NCI-H128 (cell line): Measurements from ENCODE around the gene CROCC.
"Not testable (repeated sequence)": the region's sequence is repeated elsewhere in the genome, so short reads cannot be mapped to it uniquely, and the experiment has no call there.

Experiments used
- DNase-seq: peaks from one replicate; lab custom pipeline; 2025; ENCODE audit not compliant: unreplicated experiment; lab: John Stamatoyannopoulos, UW

CROCC gene, protein sequence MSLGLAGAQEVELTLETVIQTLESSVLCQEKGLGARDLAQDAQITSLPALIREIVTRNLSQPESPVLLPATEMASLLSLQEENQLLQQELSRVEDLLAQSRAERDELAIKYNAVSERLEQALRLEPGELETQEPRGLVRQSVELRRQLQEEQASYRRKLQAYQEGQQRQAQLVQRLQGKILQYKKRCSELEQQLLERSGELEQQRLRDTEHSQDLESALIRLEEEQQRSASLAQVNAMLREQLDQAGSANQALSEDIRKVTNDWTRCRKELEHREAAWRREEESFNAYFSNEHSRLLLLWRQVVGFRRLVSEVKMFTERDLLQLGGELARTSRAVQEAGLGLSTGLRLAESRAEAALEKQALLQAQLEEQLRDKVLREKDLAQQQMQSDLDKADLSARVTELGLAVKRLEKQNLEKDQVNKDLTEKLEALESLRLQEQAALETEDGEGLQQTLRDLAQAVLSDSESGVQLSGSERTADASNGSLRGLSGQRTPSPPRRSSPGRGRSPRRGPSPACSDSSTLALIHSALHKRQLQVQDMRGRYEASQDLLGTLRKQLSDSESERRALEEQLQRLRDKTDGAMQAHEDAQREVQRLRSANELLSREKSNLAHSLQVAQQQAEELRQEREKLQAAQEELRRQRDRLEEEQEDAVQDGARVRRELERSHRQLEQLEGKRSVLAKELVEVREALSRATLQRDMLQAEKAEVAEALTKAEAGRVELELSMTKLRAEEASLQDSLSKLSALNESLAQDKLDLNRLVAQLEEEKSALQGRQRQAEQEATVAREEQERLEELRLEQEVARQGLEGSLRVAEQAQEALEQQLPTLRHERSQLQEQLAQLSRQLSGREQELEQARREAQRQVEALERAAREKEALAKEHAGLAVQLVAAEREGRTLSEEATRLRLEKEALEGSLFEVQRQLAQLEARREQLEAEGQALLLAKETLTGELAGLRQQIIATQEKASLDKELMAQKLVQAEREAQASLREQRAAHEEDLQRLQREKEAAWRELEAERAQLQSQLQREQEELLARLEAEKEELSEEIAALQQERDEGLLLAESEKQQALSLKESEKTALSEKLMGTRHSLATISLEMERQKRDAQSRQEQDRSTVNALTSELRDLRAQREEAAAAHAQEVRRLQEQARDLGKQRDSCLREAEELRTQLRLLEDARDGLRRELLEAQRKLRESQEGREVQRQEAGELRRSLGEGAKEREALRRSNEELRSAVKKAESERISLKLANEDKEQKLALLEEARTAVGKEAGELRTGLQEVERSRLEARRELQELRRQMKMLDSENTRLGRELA (N-terminal part only)

DNA sequence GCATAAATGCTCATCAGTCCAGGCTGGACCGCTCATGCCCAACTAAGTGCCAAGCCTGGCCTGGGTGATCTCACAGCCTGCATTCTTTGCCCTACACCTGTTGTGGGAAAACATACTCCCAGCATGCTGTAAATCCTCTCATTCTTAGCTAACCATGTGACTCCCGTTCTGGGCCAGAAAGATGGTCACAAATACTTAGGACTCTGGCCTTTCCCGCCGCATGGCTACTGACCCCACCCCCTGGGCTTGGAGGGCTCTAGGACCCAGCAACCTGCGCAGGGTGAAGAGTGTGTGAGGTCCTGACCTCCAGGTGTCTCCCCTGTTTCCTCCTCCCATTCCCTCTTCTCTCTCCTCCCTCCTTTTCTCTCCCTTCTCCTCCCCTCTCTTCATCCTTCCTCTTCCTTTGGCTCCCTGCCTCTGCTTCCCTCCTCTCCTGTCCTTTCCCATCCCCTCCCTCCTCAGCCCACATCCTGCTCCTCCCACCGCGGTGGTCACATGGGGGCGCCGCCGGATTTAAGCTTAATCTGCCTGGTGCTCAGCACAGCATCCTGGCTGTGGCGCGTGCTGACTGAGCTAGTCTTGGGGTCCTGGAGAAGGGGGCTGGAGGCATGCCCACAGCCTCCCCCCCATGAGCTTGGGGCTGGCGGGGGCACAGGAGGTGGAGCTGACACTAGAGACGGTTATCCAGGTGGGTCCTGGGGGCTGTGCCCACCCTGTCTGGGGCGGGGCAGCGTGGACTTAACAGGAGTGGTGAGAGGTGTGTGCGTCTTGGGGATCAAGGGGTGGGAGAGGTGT lies at the start of gene CROCC:
CROCC (plus strand) TSS at position 541 of the 795 bp plus-strand sequence; CDS start at position 629, 88 bp downstream.
- peak; percentile 83 for DNase-seq

DNA sequence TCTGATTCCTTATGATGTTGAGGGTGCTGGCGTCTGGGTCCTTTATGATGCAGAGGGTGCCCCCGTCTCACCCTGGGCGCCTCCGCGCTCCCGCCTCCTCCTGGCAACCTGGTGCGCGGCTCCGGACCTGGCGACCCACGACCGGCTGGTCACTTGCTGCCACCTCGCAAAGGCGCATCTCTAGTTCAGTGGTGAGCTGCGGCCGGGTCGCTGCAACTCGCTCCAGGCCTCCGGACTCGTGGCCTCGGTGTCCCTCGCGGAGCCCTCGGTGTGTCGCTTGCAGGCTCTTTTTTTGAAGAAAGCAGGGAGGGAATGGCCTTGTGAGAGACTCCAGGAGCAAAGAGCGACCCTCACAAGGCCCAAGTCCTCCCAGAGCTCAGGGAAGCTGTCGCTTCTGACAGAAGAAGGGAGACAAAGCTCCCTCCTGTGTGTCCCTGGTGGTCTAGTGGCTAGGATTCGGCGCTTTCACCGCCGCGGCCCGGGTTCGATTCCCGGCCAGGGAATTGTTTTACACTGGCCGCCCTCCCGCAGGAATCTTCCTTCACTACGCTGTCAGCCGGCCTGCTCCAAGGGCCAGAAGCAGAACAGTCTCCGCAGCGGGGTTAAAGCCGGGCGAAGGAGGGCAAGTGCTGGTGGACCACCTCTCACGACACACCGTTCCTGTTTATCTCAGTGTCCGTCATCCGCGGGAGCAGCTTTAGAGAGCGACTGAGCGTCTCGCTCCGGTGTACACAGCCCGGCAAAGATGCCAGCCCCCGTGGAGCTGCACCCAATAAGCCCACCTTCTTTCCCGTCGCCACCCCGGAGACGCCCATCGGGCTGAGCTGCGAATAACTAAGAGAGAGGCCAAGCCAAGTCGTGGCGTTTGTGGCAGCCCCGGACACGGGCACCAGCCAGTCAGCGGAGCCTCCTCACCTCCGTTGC lies 49.3 kb upstream of the CROCC start:
- not testable (repeated sequence) for DNase-seq

DNA sequence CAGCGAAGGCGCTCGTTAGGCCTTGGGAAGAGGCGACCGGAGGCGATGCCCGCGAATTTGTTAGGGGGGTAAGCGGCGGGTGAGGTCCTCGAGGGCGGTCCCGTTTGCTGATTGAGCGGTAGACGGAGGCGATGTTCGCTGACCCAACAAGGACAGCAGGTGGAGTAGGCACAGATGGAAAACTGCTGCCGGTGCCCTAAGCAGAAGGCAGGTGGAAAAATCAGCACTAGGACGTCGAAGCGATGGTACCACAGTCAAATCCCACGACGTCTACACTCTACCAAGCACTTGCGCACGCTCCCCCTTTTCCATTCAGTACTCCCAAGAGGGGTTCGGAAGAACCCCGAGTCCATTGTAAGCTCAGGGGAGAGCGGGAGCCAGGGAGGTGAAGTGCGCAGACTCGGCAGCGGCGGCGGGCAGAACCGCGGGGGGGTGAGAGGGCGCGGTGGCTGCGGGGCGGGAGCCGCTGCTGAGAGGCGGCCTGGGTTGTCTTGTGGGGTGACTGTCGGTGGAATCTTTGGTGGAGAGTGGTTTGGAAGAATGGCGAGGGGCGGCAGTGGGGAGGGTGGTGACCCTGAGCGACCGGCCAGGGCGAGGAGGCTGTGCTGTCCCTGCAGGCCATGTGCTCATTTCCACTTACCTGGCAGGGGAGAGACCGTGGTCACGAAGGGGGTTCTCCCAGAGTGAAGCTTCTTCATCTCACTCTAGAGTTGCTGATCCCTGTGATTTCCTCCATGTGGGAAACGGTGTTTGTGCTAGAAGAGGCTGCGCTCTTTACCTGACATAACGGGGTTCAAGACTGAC lies 48.5 kb upstream of the CROCC start:
- not testable (repeated sequence) for DNase-seq

DNA sequence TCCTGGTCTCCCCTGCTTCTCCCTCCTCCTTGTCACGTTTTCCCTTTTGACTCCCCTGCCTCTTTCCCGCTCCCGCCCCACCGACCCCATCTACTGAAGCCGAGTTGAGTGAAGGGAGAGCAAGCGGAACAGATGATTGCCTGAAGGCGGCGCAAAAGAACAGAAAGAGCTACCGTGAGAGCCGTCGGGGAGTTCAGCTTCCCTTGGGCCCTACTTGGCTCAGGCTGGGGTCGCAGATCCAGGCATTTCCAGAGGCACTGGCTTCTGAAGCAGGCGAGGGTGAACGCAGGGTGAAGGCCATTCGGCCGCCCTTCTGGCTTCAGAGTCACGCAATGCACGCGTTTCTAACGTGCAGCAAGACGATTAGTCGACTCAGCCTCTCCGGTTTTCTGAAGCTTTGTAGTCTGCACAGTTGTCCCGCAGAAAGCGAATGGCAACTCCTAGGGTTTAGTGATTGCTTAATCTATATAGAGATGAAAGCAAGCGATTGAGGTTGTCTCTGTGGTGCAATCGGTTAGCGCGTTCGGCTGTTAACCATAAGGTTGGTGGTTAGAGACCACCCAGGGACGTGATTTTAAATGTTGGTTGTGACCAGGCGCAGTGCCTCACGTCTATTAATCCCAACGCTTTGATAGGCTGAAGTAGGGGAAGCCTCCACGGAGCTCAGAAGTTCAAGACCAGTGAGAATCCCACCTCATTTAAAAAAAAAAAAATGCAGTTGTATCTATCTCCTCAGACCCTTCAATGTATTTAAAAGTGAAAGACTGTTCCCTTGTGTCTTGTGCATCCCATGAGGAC lies 46.6 kb upstream of the CROCC start:
- not testable (repeated sequence) for DNase-seq

DNA sequence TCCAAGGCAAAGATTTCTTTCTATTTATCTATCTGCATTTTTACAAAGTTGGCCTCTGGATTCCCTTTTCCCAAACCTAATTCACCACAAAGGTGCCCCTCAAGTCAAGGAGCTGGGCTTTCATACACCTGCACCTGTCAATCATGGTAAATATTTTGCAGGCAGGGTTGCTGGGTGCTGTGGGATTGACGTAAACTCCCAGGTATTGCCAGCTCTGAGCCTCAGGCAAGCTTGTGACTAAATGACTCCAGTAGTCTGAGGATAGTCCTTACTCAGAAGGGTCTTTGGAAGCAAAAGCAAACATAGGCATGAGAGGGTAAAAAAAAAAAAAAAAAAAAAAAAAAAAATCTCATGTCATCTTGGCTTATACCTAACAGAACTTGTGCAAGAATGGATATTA lies 40.0 kb upstream of the CROCC start:
- DNase-seq: not testable (repeated sequence)

DNA sequence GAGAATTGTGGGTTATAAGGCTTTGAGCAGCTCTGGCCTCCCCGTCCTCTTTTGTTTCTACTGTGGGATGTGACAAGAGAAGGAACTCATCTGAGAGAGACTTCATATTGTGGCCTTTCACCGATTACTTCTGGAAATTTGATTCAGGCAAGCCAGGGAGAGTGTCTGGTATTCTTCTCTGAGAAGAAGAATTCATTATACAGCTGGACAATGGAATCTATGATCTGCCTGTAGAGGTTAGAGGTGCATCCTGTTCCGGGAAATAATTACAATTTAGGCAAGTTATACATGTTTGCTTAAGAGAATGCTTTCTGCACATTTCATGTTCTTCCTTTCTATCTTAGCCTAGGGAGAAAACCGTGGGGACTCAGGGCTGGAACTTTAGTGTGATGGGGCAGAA lies 38.7 kb upstream of the CROCC start:
- no peak for DNase-seq

DNA sequence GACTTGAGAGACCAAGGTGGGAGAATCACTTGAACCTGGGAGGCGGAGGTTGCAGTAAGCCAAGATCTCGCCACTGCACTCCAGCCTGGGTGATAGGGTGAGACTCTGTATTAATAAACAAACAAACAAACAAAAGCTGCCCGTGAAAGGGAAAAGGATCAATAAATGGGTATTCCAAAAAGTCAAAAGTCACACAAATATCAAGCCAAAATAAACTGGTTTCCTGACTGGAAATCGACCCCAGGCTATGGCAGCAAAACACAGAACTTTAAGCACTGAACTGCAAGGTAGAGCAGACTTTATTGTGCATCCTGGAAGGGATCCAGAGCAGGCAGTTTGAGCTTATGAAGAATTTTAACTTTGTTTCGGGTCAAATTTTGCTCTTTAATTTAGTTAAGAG lies 37.2 kb upstream of the CROCC start:
- DNase-seq: not testable (repeated sequence)

DNA sequence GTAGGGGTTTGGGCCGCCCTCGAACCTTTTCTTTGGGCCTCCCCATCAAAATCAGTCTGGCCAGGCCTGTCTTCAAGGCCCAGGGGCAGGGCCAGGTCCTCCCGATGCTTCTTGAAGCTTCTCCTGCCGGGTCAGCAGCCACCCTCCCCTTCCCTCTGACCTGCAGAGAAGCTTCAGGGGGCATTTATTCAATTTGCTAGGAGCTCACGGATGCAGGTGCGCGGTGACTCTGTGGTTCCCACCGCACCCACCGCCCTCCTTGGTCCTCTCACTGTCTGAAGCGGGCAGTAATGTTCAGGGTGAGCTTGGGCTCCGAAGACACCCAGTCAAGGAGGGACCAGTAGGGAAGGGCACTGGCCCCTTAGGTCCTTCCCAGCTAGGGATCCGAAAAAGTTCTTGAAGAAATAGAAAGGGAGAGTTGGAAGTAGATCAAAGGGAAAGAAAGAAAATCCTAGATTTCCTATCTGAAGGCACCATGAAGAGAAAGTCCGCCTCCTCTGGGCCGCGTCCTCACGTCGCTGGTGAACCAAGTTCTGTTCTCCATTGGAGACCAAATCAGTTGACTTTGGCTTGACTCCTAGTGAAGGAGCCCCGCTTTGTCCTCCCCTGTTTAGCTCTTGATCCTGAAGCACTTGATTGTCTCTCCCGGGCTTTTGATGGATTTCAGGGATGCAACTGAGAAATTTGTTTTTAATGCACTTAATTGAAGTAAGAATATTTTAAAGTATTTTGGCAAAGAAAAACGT lies 34.7 kb upstream of the CROCC start:
- DNase-seq: no peak

DNA sequence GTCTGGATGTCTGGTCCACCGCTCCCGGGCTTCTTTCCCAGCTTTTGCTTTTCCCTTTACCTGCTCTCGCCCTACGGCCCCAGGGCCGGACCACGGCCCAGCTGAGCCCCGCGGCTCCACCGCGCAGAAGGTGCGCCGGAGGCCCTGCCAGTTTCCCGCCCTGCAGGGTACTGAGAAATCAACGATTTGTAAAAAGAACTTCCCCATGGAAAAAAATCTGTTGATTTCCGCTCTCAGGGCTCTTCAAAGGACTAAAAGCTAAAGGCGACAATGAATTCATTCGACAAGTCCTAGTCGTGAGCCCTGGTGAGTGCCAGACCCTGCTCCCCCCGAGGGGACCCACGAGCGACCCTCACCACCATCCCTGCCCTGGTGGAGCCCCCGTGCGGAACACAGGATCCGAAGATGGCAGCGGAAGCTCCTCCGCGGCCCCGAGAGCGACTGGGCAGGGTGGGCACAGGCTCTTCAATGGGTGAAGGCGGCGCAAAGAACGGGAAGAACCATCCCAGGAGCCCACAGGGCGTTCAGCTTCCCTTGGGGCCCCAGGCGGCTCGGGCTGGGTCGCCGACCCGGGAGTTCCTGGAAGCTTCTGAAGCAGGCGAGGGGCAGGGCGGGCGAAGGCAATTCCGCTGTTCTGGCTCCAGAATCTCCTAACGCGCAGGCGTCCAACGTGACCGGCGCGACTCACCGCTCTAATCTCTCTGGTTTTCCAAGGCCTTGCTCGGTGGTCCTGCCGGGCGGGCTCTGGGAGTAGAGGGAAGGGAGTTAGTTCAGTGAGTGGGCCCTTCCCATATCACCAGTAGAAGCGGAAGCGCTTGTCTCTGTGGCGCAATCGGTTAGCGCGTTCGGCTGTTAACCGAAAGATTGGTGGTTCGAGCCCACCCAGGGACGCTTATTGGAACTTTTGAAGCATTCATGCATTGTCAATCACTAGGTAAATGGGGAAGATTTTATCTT lies 32.6 kb upstream of the CROCC start:
- no peak for DNase-seq

DNA sequence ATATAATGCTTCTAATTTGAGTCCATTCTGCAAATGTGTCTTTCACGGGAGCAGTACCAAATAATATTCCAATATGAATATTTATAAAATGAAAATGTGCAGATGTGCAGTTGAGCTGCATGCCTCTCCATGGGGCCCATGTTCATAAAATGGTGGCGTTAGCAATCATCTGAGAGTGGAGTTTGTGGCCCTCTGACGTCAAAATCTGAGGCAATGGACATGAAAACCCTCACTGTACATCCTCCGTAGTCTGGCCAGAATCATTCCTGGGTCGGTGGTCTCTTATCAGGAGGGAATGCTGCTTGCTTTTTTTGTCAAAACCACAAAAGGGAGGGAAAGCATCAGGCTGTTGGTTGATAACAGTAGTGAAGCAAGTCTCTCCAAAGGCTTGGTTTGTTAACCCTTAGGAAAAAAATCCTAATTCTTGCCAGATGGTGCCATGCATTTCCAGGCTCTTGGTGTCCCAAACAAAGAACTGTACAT lies 31.2 kb upstream of the CROCC start:
- DNase-seq: not testable (repeated sequence)

DNA sequence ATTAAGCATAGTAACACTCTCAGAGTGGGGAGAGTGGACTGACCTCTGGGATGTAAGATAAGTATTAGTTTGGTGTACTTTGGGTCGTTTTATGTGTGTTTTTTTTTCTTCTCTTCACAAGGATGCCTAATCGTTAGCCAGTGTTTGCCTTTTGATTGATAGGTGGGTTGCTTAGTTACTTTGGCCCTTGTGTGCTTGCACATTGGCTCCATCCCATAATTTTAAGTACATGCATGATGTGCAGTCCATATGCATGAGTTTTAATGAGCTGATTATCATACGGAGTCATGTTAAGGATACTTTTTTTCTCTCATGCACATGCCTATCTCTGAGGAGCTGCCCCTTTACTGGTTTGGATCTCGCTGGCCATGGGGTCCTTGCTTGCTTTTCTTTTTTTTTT lies 30.7 kb upstream of the CROCC start:
- not testable (repeated sequence) for DNase-seq

DNA sequence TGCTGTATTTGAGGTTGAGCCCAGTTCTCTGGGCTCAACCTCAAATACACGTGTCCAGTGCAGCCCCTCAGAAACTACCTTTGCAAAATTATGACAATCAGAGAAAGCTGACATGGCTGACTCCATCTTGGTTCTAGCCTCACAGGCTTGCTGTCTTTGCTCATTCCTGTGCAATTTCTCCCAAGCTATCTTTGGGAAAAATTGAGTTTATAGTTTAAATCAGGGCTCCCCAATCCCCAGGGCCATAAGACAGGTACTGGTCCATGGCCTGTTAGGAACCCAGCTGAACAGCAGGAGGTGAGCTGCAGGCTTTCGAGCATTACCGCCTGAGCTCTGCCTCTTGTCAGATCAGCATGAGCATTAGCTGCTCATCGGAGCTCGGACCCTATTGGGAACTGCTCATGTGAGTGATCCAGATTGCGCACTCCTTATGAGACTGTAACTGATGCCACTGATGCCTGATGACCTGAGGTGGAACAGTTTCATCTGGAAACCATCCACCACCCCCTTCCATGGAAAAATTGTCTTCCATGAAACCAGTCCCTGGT lies 28.7 kb upstream of the CROCC start:
- not testable (repeated sequence) for DNase-seq

DNA sequence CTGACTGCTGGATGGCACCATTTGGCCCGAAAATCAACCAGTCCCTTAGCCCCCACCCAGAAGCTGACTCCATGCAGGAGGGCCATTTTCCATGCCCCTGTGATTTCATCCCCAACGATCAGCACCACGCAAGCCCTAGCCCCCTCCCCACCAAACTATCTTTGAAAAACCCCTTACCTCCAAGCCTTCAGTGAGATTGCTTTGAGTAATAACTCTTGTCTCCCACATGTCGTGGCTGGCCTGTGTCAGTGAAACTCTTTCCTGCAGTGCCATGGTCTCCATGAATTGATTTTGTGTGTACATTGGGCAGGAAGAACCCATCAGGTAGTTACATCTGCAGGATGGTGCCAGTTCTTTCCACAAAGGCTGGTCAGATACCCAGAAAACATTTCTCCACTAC lies 27.9 kb upstream of the CROCC start:
- DNase-seq: not testable (repeated sequence)

DNA sequence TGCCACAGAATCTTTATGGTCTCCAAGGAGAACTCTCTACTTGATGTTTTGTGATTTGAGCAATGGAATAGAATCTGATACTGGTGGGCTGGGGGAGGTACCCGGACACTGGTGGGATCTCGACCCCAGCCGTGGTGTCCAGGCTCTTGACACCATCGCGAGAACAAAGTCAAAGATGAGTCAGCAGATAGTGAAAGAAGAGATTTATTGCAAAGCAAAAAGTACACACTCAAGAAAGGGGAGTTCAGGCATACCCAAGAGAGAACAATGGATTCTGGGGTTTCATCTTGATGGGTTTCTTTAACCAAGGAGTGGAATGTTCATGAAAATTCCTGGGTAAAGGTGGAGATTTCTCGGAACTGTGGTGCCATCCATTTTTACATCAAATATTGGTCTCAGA lies 27.4 kb upstream of the CROCC start:
- not testable (repeated sequence) for DNase-seq

DNA sequence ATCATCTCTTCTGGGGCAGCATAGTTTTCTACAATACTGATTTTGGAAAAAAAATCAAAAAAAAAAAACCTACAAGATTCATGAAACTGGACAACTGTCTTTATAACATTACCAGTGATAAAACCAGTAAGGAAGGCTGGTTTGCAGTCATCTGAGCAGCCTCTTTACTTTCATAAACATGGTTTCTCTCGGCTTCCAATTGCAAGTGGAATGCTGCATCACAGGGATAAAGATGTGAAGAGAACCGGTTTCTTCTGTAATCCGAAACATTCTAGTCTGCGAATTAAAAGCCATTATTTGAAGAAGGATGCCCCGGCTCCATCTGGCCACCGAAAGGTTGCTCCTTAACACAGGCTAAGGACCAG lies 26.5 kb upstream of the CROCC start:
- not testable (repeated sequence) for DNase-seq
